Measurements from ENCODE around the gene GPR78.
A peak's percentile ranks its signal among the peaks of the same experiment; 100 is the strongest.

GPR78 gene

DNA sequence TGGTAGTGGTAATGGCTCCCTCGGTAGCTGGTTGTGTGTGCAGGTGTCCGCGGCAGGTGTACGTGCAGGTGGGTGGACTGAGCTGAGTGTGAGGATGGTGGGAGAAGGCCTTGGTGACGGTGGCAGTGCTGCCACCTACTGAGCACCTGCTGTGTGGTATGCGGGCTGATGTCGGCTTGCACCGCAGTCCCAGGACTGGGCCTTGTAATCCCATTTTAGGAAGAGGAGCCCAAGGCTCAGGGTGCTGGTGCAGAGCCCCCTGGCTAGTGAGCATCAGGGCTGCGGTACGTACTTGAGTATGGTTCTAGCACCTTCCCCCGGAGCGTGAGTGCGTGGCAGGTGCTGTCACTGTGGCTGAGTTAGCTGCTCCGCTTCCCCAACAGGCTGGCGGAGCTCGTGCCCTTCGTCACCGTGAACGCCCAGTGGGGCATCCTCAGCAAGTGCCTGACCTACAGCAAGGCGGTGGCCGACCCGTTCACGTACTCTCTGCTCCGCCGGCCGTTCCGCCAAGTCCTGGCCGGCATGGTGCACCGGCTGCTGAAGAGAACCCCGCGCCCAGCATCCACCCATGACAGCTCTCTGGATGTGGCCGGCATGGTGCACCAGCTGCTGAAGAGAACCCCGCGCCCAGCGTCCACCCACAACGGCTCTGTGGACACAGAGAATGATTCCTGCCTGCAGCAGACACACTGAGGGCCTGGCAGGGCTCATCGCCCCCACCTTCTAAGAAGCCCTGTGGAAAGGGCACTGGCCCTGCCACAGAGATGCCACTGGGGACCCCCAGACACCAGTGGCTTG, 6.7 kb downstream of the GPR78 start:
- no peak for DNase-seq (ENCODE audit: low read depth)

DNA sequence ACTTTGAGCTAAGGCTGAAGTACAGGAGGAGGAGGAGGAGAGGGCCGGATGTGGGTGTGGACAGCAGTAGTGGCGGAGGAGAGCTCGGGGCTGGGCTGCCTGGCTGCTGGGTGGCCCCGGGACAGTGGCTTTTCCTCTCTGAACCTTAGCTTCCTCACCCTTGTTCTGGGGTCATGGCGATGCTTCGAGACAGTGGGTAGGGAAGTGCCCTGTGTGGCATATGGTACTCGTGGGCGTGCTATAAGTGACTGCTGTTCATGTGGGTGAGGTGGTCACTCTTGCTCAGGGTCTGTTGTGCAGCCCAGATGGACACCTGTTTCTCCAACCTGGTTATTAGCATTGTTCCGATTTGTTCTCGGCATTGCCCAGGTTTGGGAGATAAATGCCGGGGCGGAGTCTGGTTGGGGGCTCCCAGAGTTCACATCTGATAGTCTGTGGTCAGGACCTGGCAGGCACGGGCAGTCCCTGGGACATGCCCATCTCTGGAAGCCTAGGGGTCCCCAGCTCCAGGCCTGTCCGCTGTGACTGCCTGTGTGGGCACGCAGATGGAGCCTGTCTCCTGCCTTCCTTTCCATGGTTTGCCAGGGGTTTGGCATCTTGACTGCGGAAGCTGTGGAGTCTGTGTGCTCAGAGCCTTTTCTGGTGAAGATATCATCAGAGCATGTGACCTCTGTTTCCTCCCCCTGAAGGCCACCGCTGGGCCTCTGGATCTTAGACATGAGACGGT, 7.4 kb downstream of the GPR78 start:
- DNase-seq (ENCODE audit: low read depth): no peak

DNA sequence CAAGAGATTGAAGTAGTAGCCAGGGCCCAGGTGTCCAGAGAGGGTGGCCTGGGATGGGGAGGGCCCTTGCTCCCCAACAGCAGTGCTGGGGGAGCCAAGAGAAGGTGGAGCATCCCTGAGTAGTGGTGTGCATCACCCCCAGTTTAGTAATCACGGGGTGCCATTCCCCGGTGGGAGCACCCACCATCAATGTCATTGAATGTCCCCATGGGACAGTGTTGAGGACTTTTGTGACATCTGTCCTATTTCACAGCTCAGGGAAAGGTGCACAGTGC, 7.9 kb downstream of the GPR78 start:
- DNase-seq (ENCODE audit: low read depth): no peak

DNA sequence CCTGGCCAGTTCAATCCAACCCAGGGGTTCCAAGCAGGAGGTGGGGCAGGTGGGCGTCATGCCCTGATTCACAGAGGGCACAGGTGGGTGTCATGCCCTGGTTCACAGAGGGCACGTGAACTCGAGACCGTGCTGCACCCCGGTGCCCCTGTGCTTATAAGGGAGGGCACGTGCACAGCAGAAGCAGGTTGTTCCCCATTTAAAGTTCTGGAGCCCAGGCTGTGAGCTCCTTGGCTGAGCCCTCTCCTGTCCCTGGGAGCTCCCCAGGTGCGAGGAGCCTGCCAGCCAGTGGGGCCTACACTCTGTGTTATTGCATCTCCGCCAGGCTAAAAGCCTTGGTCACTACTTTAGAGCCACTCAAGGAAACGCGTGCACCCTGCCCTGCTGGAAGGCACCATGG, 9.1 kb downstream of the GPR78 start:
- DNase-seq (ENCODE audit: low read depth): no peak

DNA sequence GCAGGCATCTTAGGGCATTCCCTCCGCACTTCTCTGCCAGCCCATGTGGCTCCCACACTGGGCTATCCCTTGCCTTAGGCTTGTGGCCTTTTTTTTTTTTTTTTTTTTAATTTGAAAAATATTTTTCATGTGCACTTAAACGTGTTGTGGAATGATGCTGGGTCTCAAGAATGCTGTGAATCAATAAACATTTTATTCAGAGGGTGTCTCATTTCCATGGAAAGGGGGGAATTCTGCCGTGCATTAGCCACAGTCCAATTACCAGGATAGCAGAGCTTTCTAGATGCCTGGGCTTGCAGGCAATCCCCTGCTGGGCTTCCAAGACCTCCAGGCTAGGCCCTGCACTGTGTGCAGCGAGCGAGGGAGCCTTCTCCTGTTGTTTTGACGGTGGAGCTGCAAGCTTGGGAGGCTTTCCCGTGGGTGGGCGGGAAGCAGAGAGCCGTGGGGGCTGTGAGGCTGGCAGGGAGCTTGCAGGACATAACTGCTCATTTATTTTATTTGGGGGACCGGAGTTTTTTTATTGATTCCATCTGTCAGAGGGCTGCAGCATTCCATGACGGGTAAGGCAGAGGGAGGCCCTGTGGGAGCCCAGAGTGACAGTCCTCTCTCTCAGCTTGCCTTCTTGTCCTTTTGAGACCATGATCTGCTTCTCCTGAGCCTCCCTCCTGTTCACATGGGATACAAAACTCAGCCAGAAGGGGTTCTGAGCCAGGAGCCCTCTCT, 9.8 kb downstream of the GPR78 start:
- DNase-seq (ENCODE audit: low read depth): no peak

DNA sequence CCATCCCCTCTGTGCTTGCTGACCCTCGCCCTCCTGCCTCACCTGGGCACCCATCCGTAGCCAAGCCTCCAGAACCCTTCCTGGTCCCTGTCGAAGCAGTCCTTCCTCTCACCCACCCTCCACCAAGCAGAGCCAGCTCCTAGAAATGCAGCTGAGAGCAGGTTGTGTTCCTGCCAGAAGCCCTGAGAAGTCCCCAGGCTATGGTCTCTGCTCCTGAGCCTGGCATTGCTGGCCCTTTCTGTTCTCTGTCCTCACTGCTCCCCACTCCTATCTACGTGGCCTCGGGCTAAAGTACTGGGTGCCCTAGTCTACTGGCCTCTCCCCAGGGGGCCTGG, 10.3 kb downstream of the GPR78 start:
- DNase-seq (ENCODE audit: low read depth): no peak

DNA sequence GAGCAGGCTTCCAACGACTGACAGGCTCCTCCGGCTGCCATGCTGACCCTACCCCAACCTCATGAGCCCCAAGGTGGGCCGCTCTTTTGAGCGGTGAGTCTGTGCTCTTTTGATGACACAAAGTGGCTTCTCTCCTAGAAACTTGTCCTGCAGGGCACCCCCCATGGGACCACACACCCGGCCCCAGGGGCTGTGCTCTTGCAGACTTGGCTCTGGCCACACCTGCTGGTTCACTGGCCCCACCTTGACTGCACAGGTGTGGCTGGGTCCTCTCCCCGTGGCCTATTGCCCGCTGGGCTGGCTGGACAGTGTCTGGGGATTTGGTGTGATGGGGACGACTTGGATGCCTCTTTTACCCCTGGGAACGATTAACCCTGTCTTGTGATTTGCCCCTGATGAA, 10.9 kb downstream of the GPR78 start:
- DNase-seq (ENCODE audit: low read depth): no peak

DNA sequence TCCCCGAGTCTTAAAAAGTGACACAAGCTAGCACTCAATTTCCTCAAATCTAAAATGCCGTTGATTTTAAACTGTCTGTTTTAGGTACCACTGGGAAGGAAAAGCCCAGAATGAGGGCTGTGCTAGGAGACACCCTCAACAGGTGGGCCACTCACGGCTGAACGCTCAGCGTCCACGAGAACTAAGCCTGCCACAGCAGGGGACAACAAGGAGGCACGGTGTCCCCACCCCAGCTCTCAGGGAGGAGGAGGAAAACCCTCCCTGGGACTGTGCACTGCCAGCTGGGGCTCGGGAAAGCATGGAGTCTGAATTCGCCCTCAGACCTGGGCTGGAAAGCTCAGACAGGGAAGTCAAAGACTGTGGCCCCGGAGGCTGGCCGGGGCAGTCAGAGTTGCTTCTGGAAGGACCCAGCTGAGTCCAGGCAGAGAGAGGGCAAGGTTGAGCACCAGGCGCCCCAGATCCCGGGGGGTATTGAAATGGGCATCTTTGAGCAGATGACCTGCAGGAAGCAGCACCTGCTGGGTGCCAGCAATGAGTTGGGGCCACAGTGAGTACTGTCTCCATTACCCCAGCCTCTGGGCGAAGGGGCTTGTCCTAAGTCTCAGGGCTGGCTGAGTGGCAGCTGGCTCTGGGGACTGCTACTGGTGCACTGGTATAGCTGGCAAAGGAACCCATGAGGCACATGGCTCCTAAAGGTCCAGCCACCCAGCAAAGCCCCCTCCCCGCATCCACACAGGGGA, 11.6 kb downstream of the GPR78 start:
- DNase-seq (ENCODE audit: low read depth): no peak

DNA sequence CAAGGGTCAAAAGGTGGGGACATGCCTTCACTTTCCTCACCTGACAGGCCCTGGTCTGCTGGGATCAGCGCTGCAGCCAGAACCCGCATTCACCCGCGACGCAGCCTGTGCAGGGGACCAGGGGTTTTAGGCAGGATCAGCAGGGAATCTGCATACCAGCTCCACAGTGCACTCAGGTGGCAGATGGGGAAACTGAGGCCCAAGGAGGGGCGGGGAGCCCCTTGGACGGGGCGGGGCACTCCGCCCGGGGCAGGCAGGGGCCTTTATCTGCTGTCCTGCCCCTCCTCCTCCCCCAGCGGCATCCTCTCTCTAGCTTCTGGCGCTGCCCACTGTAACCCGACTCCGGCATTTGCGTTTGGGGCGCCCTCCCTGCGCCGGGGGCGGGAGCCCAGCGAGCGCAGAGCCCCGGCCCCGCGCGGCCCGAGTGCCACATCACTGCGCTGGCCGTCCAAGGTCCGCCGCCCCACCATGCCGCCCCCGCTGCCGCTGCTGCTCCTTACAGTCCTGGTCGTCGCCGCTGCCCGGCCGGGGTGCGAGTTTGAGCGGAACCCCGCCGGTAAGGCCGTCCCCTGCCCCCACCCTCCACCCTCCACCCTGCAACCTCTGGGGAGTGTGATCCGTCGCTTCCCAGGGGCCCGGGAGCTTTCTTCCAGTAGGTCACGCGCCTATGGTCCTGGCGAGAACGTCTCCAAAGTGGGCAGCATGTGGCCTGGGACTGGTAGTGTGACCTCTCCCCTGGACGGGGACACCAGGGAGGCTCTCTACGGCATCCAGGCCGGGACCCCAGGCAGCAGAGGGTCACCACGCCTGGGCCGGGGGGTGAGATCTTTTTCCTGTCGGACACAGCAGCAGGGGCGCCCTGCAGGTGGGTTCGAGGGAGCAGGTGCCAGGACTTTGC, 12.4 kb downstream of the GPR78 start, which contains the start of gene CPZ:
Gene CPZ, plus strand, starts transcription at position 400 of the 898 bp plus-strand sequence. Its CDS starts 69 bp downstream, at position 469.
- DNase-seq (ENCODE audit: low read depth): no peak

DNA sequence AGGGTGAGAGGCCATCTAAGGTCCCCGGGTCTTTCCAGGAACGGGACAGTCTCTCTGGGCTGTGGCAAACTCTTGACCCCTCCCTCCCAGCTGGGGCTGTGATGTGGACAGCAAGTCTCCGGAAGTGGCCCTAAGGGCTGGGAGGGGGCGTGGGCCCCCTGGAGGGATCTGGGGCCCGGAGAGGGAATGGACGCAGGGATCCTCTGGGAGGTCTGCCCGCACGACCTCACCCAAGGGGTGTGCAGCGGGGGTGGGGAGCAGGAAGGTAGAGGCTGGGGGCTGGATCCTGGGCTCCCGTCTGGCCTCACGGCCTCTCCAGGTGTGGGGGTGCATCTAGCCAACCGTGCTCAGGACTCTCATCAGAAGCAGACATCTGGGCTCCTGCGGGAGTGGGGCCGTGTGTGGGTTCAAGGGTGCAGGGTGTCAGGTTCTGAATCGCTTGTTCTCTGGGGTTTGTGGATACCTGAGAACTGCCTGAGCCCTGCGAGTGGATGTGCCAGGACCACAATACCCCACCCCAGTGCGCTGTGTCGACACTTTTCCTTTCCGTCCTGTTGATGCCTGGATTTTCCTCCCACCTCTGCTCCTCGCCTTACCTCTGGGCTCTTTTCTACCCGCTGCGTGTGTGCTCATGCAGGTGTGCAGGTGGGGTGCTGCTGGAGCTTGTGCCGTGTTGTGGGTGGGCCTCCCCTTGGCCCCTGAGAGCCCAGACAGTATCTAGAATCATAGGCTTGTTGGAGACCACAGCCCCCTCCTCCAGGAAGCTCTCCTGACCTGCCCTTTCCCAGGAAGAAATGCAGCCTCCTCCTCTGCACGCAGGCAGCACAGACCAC, 13.3 kb downstream of the GPR78 start:
- no peak for DNase-seq (ENCODE audit: low read depth)

DNA sequence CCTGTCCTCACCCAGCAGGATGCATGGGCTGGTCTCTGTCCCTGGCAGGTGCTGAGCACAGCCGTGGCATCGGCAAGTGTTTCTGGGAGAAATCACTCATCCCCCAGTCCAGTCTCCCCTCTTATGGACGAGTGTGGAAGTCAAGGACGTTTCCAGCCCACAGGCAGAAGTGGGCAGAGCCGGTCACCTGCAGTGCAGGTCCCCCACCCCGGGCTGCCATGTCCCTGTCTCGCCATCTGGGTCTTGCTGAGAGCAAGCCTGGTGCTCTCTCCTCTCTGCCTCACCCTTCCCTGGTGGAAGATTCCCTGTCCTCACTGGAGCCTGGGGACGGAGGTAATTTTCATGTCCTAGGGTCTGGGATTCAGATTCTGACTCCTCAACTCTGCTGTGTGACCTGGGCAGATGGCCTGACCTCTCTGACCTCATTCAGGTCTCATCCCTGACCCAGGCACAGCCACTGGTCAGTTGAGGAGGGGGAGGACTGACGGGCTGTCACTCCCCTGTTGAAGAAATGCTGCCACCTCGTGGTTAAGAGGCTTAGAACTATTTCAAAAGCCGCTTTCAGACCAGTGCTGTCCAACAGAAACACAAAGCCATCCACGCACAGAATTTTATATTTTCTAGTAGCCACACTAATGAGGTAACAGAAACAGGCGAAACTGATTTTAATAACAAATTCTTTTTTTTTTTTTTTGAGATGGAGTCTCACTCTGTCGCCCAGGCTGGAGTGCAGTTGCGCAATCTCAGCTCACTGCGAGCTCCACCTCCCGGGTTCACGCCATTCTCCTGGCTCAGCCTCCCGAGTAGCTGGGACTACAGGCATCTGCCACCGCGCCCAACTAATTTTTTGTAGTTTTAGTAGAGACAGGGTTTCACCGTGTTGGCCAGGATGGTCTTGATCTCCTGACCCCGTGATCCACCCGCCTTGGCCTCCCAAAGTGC, 14.2 kb downstream of the GPR78 start:
- DNase-seq (ENCODE audit: low read depth): peak; percentile 50

DNA sequence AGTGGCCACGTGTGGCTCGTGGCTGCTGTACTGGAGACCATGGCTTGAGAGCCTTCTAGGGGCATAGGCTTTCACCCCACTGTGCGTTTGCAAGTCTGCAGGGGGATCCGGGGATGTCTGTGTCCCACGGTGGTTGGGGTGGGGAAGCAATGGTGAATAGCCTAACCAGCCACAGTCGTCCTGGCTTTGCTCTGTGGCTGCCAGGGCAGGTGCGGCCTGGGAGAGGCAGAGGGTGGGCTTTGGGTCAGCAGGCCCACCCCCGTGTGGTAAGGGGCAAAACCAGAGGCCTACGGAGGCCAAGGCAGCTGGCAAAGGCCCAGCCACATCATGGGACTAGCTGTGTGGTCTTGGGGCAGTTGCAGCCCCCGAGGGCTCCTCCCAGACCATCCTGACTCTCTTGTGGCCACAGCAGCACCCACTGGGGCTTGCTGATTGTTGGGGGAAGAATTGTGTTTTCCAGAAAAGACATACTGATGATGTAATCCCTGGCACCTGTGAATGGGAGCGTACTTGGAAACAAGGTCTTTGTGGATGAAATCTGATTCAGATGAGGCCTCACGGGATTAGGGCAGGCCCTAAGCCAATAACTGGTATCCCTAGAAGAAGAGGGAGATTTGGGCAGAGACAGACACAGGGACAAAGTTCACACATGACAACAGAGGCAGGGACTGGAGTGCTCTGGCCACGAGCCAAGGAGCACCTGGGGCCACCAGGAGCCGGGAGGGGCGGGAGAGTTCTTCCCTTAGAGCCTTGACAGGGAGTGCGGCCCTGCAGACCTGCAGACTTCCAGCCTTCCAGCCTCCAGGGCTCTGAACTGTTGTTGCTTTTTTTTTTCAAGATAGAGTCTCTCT, 15.3 kb downstream of the GPR78 start:
- no peak for DNase-seq (ENCODE audit: low read depth)

DNA sequence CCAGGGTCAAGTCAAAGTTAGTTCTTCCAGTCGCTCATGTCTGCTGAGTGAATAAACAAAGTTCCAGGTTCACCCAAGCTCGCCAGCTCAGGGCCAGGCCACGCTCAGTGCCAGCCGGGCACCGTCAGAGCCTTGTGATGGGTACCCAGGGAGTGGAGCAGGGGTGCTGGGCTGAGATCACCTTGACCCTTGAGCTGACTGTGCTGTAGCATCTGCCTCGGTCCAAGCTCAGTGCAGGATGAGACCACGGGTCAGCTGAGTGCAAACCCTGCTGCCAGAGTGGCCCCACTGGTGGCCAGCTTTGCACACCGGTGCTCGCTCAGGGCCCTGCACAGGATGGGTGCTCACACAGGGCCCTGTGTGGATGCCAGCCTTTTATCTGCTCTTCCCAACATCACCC, 16.7 kb downstream of the GPR78 start:
- DNase-seq (ENCODE audit: low read depth): no peak

DNA sequence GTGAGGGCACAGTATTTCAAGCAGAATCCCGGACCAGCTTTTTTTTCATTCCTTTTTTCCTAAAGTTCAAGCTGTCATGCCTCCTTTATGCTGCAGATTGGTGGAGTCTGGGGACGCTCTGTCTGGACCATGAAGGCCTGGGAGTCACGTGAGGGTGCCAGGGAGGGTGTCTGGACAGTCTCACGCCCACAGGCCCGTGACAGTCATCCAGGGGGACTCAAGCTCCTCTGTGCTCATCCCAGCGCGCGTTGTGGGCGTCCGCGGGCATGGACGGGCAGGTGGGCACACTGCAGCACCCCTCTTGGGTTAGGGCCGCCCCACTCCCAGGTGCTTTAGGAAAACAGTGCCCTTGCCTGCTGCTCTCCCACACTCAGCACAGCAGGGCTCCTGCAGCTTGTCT, 17.1 kb downstream of the GPR78 start:
- no peak for DNase-seq (ENCODE audit: low read depth)

DNA sequence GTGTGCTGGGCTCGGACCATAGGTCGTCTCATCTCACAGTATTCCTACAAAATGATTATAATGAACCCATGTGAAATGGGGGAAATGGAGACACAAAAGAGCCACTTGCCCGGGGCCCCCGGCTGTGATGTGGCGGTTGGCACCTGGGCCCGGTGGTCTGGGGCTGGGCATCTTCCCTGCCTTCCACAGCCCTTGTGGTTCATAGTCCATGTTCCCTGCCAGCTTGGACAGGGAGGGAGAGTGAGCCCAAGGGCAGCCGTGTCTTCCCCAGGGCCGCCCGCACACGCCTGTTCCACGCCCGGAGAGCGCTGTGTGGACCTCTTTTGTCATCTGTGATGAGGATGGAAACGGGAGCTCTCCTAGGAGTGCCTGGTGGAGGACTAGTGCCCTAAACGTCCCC, 17.6 kb downstream of the GPR78 start:
- no peak for DNase-seq (ENCODE audit: low read depth)

DNA sequence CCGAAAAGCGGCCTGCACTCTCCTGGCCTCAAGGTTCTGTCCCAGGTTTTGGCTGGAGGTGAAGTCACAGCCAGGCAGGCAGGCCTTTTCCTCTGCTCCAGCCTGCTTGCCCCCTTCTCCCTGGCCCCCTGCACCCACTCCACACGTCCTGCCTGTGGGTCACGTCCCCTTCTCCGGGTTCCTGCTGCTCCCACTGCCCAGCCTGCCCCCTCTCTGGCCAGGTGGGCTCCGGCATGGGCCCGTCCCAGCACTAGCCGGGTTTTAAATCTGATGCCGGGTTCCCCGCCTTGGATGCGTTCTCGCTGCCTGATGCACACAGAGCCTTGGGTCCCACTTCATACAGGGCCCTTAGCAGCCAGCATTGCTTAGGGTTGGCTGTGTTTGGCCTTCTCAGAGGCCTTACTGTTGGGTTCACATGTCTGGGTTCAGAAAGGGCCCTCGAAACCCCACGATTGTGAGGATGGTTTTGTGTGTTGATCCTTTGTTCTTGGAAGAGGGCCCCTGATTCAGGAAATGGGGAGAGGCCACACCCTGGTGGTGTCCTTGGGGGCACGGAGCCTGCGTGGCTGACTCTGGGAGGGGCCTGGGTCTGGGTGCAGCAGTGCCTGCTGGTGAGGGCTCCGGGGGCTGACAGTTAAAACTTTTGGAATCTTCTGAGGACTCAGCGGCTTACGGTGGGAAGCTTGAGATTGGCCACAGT, 18.3 kb downstream of the GPR78 start:
- DNase-seq (ENCODE audit: low read depth): no peak

DNA sequence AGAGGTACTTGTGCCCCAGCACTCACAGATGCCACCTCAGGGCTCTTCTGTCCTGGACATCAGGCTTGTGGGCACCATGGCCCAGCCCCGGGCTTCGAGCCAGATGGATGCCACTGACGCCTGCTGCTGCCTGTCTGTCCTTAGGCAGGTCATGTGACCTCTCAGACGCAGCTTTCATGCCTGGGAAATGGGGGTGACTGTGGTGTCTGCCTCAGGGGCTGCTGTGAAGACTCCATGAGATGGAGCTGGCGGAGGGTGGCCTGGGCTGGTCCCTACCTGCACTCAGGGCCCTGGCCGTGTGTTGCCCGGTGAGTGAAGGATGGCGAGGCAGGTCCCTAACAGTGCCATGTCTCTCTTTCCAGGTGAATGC, 18.9 kb downstream of the GPR78 start:
- DNase-seq (ENCODE audit: low read depth): no peak

DNA sequence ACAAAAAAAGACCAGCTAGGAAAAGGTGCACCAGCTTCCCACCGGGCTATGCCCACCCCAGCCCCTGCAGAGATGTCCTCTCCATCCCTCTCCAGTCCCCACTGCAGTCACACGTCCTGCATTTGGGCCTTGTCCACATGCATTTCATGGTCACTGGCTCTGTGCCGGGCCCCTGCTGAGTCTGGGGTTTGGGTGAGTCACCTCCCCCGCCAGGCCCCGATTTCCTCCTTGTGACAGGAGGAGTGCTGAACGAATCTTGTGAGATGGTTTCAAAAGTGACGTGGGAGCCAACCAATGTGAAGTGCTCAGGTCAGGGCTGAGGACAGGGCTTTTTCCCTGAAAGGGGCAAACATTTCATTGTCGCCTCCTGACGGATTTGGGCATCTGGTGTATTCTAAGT, 19.5 kb downstream of the GPR78 start:
- peak; percentile 50 for DNase-seq (ENCODE audit: low read depth)

Data from HS-5 (cell line).